ENCODE results near the gene FBXW11. TPM values are rescaled to one million over a fixed set of nuclear protein-coding genes. Genes with fewer than 3 reads are reported as not detected.
A peak's percentile ranks its signal among the peaks of the same experiment; 100 is the strongest.

The FBXW11 gene
- total and polyA plus RNA-seq, 2 of the 13 experiments (the other 11 are each of a cell fraction or from before 2014, with no cell fraction given), result 31.7 to 53.6 TPM

GRCh38 chr5:171858303-171858702 is 148.1 kb downstream of the FBXW11 start:
- Histone ChIP-seq H4K20me1 (ENCODE audit: insufficient read depth, low read length) (0 out of 2 replicates have a peak, but pooled peaks cover 2% of the 10 kb centered on the region), H3K4me1 (ENCODE audit: insufficient read depth, low read length) (0 out of 2 replicates have a peak, but pooled peaks cover 4% of the 10 kb centered on the region), H3K4me2 (ENCODE audit: low read depth, low read length) (no peak overlapping the region), H3K27me3 (ENCODE audit: control insufficient read depth in 1 of 2, insufficient read depth in 2 of 2, low read length in 2 of 2) (no peaks in the 10 kb centered on the region), H3K79me2 (ENCODE audit: insufficient read depth, low read length) (no peaks in the 10 kb centered on the region), H3K9me3 (ENCODE audit: low read length) (no peaks in the 10 kb centered on the region), H3K4me3 (replicated peaks in 1 of 3; ENCODE audit: insufficient read depth in 1 of 3, low read depth in 2 of 3, low read length in 3 of 3) (no peak overlapping the region), H3K36me3 (replicated peaks in 1 of 2; ENCODE audit: control insufficient read depth in 1 of 2, insufficient read depth in 2 of 2, low read length in 2 of 2) (peaks cover 0 to 9% of the 10 kb centered on the region in 2 experiments; a peak in 1 of 5 replicates), H2AFZ (ENCODE audit: low read length) (no peak overlapping the region), H3K9ac (ENCODE audit: insufficient read depth, low read depth, low read length) (no peak overlapping the region), H3K27ac (ENCODE audit: extremely low read length, insufficient read depth, low read length) (no peak overlapping the region)
- peak; percentile 22; the same call in 1 of the 2 replicates for TF ChIP-seq SMC3 (IDR thresholded peaks at IDR 0.05; ENCODE audit: low read length)
- TF ChIP-seq, protein P1, sequence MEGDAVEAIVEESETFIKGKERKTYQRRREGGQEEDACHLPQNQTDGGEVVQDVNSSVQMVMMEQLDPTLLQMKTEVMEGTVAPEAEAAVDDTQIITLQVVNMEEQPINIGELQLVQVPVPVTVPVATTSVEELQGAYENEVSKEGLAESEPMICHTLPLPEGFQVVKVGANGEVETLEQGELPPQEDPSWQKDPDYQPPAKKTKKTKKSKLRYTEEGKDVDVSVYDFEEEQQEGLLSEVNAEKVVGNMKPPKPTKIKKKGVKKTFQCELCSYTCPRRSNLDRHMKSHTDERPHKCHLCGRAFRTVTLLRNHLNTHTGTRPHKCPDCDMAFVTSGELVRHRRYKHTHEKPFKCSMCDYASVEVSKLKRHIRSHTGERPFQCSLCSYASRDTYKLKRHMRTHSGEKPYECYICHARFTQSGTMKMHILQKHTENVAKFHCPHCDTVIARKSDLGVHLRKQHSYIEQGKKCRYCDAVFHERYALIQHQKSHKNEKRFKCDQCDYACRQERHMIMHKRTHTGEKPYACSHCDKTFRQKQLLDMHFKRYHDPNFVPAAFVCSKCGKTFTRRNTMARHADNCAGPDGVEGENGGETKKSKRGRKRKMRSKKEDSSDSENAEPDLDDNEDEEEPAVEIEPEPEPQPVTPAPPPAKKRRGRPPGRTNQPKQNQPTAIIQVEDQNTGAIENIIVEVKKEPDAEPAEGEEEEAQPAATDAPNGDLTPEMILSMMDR (CRISPR knock-in tag; IDR thresholded peaks at IDR 0.05), result peak; percentile 63
- TF ChIP-seq, protein P2, sequence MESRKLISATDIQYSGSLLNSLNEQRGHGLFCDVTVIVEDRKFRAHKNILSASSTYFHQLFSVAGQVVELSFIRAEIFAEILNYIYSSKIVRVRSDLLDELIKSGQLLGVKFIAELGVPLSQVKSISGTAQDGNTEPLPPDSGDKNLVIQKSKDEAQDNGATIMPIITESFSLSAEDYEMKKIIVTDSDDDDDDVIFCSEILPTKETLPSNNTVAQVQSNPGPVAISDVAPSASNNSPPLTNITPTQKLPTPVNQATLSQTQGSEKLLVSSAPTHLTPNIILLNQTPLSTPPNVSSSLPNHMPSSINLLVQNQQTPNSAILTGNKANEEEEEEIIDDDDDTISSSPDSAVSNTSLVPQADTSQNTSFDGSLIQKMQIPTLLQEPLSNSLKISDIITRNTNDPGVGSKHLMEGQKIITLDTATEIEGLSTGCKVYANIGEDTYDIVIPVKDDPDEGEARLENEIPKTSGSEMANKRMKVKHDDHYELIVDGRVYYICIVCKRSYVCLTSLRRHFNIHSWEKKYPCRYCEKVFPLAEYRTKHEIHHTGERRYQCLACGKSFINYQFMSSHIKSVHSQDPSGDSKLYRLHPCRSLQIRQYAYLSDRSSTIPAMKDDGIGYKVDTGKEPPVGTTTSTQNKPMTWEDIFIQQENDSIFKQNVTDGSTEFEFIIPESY (CRISPR knock-in tag; IDR thresholded peaks at IDR 0.05), result peak; percentile 80; the same call in 1 of the 2 replicates
- TF ChIP-seq, protein P3, sequence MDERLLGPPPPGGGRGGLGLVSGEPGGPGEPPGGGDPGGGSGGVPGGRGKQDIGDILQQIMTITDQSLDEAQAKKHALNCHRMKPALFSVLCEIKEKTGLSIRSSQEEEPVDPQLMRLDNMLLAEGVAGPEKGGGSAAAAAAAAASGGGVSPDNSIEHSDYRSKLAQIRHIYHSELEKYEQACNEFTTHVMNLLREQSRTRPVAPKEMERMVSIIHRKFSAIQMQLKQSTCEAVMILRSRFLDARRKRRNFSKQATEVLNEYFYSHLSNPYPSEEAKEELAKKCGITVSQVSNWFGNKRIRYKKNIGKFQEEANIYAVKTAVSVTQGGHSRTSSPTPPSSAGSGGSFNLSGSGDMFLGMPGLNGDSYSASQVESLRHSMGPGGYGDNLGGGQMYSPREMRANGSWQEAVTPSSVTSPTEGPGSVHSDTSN (CRISPR knock-in tag; IDR thresholded peaks at IDR 0.05), result no peak
- TF ChIP-seq, protein P4, sequence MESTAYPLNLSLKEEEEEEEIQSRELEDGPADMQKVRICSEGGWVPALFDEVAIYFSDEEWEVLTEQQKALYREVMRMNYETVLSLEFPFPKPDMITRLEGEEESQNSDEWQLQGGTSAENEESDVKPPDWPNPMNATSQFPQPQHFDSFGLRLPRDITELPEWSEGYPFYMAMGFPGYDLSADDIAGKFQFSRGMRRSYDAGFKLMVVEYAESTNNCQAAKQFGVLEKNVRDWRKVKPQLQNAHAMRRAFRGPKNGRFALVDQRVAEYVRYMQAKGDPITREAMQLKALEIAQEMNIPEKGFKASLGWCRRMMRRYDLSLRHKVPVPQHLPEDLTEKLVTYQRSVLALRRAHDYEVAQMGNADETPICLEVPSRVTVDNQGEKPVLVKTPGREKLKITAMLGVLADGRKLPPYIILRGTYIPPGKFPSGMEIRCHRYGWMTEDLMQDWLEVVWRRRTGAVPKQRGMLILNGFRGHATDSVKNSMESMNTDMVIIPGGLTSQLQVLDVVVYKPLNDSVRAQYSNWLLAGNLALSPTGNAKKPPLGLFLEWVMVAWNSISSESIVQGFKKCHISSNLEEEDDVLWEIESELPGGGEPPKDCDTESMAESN (CRISPR knock-in tag; conservative IDR thresholded peaks at IDR 0.05), result peak; percentile 89
- no peak for TF ChIP-seq FOXO1 (CRISPR knock-in tag; IDR thresholded peaks at IDR 0.05)
- peak; percentile 39 for TF ChIP-seq STAG1 (CRISPR knock-in tag; IDR thresholded peaks at IDR 0.05)
- intact Hi-C loops (cut with micrococcal nuclease; ENCODE audit: unreplicated experiment), result loop anchor here (2.0 kb wide), 1 partner anchor 440 kb away; the partner anchor contains the start of gene FGF18
- DNase-seq (ENCODE audit: low spot score) (peak; percentile 19), FAIRE-seq (peak; percentile 43), ATAC-seq (peak; percentile 74)
- ChIA-PET CTCF (ENCODE audit: low intra/inter-chr PET ratio, low total read pairs) (no interaction called here), POLR2A (no interaction called here)
- 89% methylated on average over 7 of the region's 7 CpGs for whole genome bisulfite sequencing (ENCODE audit: low lambda C conversion rate)
- no TSS peak for BruUV-seq (replicated peaks)
- in situ Hi-C loops (cut with HindIII; ENCODE audit: extremely low pct_ligation_motif_present, low pct_unique_long_range_greater_than_20kb), result no loop called here

Data from HepG2 (cell line).